Body of pancreas (tissue), 4 donors: Measurements from ENCODE around the gene SCN8A.
"Not testable (repeated sequence)": the region's sequence is repeated elsewhere in the genome, so short reads cannot be mapped to it uniquely, and the experiment has no call there.

ENCODE experiments used
- POLR2A ChIP-seq, 3 donors: fragments of 450-650 bp; IDR thresholded peaks; one replicate each; pipeline ENCODE4 v1.6.1; 2016; ENCODE audit warnings: antibody characterized with exemption in 3 of 3, mild to moderate bottlenecking in 2 of 3
- TF ChIP-seq, protein P1 (sequence below), 7 experiments: fragments of 450-650 bp in 4 of 7; fragments of 200-600 bp in 3 of 7; sonication (generic) in 3 of 7; IDR thresholded peaks; one replicate each; pipeline ENCODE4 v1.5.1; 2016 to 2019; ENCODE audit warnings: antibody characterized with exemption in 7 of 7

DNA sequence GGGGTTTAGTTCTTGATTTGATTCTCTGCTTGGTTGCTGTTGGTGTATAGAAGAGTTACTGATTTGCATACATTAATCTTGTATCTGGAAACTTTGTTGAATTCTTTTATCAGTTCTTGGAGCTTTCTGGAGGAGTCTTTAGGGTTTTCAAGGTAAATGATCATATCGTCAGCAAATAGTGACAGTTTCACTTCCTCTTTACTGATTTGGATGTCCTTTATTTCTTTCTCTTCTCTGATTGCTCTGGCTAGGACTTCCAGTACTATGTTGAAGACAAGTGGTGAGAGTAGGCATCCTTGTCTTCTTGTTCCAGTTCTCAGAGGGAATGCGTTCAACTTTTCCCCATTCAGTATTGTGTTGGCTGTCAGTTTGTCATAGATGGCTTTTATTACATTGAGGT lies 16.2 kb downstream of the SCN8A start:
- not testable (repeated sequence) for TF ChIP-seq POLR2A (IDR thresholded peaks at IDR 0.05)
- TF ChIP-seq, protein P1, sequence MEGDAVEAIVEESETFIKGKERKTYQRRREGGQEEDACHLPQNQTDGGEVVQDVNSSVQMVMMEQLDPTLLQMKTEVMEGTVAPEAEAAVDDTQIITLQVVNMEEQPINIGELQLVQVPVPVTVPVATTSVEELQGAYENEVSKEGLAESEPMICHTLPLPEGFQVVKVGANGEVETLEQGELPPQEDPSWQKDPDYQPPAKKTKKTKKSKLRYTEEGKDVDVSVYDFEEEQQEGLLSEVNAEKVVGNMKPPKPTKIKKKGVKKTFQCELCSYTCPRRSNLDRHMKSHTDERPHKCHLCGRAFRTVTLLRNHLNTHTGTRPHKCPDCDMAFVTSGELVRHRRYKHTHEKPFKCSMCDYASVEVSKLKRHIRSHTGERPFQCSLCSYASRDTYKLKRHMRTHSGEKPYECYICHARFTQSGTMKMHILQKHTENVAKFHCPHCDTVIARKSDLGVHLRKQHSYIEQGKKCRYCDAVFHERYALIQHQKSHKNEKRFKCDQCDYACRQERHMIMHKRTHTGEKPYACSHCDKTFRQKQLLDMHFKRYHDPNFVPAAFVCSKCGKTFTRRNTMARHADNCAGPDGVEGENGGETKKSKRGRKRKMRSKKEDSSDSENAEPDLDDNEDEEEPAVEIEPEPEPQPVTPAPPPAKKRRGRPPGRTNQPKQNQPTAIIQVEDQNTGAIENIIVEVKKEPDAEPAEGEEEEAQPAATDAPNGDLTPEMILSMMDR (IDR thresholded peaks at IDR 0.05) = not testable (repeated sequence)
